ENCODE results near the gene DRC7.

Gene DRC7

GRCh38 chr16:57656342-57656955 lies 38.2 kb upstream of the DRC7 start:
- no peak for DNase-seq (ENCODE audit: low spot score)
- TF ChIP-seq CTCF (IDR thresholded peaks at IDR 0.05; ENCODE audit: extremely low read depth, missing control alignments), result no peak

GRCh38 chr16:57657228-57657627 lies 37.4 kb upstream of the DRC7 start:
- no peak for DNase-seq (ENCODE audit: low spot score)
- TF ChIP-seq CTCF (IDR thresholded peaks at IDR 0.05; ENCODE audit: extremely low read depth, missing control alignments), result no peak

- no peak for TF ChIP-seq CTCF (IDR thresholded peaks at IDR 0.05; ENCODE audit: extremely low read depth, missing control alignments)
- no peak for DNase-seq (ENCODE audit: low spot score)
Measured at GRCh38 chr16:57658130-57658877, 36.3 kb upstream of the DRC7 start.

GRCh38 chr16:57658878-57659674 lies 35.5 kb upstream of the DRC7 start:
- no peak for DNase-seq (ENCODE audit: low spot score)
- no peak for TF ChIP-seq CTCF (IDR thresholded peaks at IDR 0.05; ENCODE audit: extremely low read depth, missing control alignments)

GRCh38 chr16:57660715-57661463 lies 33.7 kb upstream of the DRC7 start:
- TF ChIP-seq CTCF (IDR thresholded peaks at IDR 0.05; ENCODE audit: extremely low read depth, missing control alignments), result no peak

GRCh38 chr16:57661510-57661909 lies 33.1 kb upstream of the DRC7 start:
- DNase-seq (ENCODE audit: low spot score), result no peak
- TF ChIP-seq CTCF (IDR thresholded peaks at IDR 0.05; ENCODE audit: extremely low read depth, missing control alignments), result no peak

More at GRCh38 chr16:57660715-57661463, 33.7 kb upstream of the DRC7 start:
- DNase-seq (ENCODE audit: low spot score), result no peak
